ENCODE data around the gene RIN3.
A peak's percentile ranks its signal among the peaks of the same experiment; 100 is the strongest.

The RIN3 gene

GRCh38 chr14:92706386-92706785 lies 192.8 kb downstream of the RIN3 start:
- no peak for DNase-seq (ENCODE audit: extremely low read depth in 1 of 2, low read depth in 1 of 2)

- no peak for DNase-seq (ENCODE audit: extremely low read depth in 1 of 2, low read depth in 1 of 2)
Observed at GRCh38 chr14:92709340-92710000, 195.9 kb downstream of the RIN3 start.

DNA sequence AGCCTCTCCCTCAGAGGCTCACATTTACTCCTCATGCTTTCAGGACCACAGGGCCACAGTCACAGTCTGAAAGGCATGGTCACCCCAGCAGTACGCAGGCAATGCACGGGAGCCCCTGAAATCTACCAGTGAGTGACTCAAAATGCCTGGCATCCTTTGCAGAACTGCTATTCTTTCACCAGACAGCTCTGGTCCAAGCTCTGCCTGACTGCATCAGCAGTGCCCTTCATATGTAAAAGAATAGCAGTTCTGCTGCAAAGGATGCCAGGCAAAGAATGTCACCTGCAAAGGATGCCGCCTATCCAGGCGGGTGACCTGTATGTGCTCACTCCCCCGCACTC lies 196.4 kb downstream of the RIN3 start:
- DNase-seq (ENCODE audit: extremely low read depth in 1 of 2, low read depth in 1 of 2) = no peak

DNA sequence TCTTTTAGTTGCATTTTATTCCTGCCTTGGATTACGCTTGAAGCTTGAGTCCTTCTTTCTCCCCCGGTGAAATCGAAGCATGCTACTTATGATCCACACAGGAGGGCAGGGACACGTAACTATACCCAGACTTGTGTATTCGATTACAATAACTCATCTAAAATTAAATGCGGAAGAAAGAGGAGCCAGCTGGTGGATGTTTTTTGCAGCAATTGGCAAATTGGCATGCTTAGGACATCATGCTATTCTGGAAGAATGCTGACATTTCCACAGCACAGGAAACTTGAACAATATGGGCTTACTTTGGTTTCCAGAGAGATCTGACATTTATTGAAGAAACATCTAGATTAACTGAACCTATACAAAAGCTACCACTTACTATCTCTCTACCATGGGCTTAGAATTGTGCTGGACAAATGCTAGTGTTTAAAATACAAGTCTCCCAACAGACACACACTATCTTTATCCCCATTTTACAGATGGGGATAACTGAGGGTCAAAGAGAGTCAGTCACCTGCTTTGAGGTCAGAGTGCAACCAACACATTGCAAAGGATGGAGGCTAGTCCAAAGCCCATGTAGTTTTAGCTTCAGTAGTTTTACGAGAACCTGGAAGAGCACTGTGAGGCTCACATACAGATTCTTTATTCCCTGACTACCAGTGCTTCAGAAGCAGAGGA lies 198.5 kb downstream of the RIN3 start:
- no peak for DNase-seq (ENCODE audit: extremely low read depth in 1 of 2, low read depth in 1 of 2)

DNA sequence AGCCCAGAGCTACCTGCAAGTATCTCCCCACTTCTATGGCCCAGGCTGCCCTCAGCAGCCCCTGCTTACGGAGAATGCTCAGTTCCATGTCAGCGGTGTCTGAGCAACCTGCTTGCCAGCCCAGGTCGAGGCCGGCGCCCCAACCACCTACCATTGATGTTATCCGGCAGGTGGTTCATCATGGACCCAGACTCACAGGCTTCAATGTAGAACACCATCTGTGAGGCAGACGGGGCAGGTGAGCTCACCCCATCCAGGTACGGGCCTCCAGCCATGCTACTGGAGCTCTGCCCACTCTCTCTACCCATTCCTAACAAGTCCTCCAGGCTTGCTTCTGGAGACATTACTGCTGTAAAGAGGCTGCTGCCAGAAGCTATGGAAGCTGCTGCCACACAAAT lies 199.1 kb downstream of the RIN3 start:
- DNase-seq (ENCODE audit: extremely low read depth in 1 of 2, low read depth in 1 of 2) = no peak

DNA sequence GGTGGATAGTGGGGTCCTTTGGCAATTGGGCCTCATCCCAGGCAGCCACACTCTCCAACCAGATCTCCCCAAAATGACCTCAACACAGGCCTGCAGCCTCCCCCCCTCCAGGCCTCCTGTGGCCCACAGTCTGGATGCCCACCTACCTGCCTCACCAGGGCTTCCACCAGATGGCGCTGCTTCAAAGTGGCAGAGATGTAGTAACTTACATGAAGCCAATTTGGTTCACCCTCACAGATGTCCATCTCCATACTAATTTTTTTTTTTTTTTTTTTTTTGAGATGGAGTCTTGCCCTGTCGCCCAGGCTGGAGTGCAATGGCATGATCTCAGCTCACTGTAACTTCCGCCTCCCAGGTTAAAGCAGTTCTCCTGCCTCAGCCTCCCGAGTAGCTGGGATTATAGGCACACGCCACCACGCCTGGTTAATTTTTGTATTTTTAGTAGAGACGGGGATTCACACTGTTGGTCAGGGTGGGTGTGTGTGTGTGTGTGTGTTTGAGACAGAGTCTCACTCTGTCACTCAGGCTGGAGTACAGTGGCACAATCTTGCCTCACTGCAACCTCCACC lies 201.2 kb downstream of the RIN3 start:
- DNase-seq (ENCODE audit: extremely low read depth in 1 of 2, low read depth in 1 of 2) = peak; percentile 62 to 77

DNA sequence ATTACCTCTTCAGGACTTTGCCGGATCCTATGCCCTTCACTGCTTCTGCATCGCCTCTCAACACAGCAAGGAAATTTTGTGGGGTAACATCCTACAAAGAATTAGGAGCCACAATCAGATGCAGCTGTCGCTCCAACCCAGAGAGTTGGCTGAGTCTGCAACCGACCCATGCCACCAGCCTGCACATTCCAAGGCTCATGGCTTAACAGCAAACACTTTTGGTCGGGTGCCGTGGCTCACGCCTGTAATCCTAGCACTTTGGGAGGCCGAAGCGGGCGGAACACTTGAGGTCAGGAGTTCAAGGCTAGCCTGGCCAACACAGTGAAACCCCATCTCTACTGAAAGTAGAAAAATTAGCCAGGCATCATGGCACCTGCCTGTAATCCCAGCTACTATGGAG lies 202.6 kb downstream of the RIN3 start:
- DNase-seq (ENCODE audit: extremely low read depth in 1 of 2, low read depth in 1 of 2) = no peak

- DNase-seq (ENCODE audit: extremely low read depth in 1 of 2, low read depth in 1 of 2) = no peak
Observed at GRCh38 chr14:92717571-92718042, 204.0 kb downstream of the RIN3 start.

DNA sequence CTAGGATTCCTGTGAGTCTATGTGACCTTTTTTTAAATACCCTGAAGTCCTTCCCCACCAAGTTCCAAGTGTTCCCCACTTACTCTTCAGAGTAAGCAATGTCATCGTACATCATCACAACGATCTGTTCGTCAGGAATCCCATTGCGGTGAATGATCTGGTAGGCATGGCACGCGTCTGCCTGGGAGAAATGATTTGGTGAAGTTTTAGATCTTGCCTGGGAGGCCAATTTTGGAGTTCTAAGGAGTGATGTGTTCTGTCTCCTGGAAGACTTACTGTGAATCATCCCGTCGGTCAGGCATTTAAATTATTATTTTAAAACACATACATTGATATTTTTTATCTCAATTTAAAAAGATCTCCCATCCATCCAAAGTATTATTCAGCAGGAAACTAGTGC lies 205.1 kb downstream of the RIN3 start:
- no peak for DNase-seq (ENCODE audit: extremely low read depth in 1 of 2, low read depth in 1 of 2)

DNA sequence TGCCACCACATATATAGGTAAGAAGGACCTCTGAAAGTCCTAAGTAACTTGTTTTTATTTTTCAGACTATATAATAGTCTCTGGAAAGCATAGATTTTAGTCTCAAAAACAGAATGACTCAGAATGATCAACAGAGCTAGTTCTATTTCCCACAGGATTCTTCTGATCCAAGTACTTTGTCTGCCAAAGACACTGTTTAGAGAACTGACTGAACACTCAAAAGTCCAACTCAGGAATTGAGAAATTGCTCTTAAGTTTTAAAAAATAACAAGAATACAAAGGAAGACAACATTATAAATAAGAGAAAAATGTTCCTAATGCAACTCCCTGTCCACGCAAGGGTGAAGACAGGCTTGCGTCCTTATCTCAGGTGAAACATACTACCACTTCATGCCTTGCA lies 205.8 kb downstream of the RIN3 start:
- no peak for DNase-seq (ENCODE audit: extremely low read depth in 1 of 2, low read depth in 1 of 2)

GRCh38 chr14:92719890-92720323 lies 206.3 kb downstream of the RIN3 start:
- DNase-seq (ENCODE audit: extremely low read depth in 1 of 2, low read depth in 1 of 2) = no peak

- no peak for DNase-seq (ENCODE audit: extremely low read depth in 1 of 2, low read depth in 1 of 2)
Observed at GRCh38 chr14:92724516-92725340, 211.1 kb downstream of the RIN3 start.

GRCh38 chr14:92726135-92726932 lies 212.8 kb downstream of the RIN3 start:
- DNase-seq (ENCODE audit: extremely low read depth in 1 of 2, low read depth in 1 of 2) = peak in 1 of 2 donors; percentile 27

GRCh38 chr14:92726933-92727262 lies 213.3 kb downstream of the RIN3 start:
- no peak for DNase-seq (ENCODE audit: extremely low read depth in 1 of 2, low read depth in 1 of 2)

DNA sequence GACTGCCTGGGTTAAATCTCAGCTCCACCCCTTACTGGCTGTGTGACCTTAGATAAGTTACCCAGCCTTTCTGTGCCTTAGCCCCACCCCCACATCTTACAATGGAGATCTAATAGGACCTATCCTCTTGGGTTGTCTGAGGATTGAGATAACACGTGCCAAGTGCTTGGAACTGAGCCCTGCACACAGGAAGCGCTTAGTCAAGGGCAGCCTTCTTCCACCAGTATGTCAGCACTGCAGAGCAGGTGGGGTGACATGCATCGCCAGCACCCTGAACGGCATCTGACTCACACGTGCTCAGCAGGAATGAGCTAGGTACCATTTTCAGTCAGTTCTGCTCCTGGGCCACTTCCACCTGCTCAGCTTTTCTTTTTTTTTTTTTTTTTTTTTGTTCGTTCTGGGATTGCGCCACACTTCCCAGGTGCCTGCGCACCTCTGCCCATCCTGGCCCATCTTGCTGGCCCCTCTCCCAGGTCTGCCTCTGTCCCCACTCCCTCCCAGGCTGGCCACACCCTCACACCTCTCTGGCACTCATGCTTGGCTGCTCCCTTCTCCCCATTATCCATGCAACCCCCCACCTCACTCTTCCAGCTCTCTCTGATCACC lies 215.3 kb downstream of the RIN3 start:
- DNase-seq (ENCODE audit: extremely low read depth in 1 of 2, low read depth in 1 of 2) = no peak

- DNase-seq (ENCODE audit: extremely low read depth in 1 of 2, low read depth in 1 of 2) = no peak
Observed at GRCh38 chr14:92729634-92730358, 216.2 kb downstream of the RIN3 start.

DNA sequence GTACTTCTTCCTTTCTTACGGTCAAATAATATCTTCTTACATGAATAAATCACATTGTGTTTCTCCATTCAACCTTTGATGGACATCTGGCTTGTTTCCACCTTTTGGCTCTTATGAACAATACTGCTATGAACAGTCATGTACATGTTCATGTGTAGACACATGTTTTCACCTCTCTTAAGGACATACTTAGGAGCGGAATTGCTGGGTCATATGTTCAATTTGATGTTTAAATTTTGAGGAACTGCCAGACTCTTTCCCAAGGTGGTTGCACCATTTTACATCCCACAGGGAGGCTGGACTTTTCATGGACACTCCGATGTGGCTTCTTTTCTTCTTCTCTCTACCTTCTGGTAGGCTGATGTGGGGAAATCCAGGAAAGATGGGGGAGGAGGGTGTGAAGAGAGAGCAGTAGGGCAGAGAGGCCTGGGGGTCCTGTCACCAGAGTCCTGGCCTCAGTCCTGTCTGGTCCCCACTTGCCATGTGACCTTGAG lies 218.1 kb downstream of the RIN3 start:
- no peak for DNase-seq (ENCODE audit: extremely low read depth in 1 of 2, low read depth in 1 of 2)

DNA sequence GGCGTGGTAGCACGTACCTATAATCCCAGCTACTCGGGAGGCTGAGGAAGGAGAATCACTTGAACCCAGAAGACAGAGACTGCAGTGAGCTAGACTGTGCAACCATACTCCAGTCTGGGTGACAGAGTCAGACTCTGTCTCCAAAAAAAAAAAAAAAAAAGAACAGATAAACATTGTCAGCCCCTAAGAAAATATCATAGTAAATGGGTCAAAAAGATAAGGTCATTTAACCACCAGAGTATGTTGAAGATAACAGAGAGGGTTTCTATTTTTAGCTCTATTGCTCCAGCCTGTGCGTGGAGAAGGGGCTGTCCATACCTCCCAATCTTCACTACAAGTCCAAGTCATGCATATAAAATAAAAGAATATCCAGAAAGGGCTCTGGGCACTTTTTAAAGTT lies 219.4 kb downstream of the RIN3 start:
- DNase-seq (ENCODE audit: extremely low read depth in 1 of 2, low read depth in 1 of 2) = no peak

DNA sequence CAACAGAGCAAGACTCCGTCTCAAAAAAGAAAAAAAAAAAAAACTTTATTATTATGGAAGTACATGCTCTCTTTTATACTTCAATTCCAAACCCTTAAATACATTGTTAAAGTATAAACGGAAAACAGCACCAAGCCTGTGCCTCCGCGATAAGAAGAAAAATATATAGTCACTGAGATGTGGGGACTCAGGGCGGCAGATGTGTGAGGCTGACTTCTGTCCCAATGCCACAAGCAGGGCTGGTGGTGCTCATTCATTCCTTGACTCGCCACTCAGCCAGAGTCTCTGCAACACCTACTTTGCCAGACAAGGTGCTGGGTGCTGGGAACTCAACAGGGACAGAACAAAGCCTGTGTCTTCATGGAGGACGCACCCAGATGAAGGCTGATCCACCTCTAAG lies 221.0 kb downstream of the RIN3 start:
- no peak for DNase-seq (ENCODE audit: extremely low read depth in 1 of 2, low read depth in 1 of 2)

DNA sequence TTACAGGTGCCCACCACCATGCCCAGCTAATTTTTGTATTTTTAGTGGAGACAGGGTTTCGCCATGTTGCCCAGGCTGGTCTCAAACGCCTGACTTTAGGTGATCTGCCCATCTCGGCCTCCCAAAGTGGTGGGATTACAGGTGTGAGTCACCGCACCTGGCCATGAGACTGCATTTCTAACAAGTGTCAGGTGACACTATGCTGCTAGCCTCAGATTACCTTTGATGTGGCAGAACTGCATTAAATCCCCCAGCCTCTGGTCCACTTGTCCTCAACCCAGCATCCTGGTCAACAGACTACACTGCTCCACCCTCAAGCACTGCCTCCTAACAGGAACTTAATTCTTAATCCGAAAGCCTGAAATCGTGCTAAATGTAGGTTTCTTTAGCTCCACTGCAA lies 221.8 kb downstream of the RIN3 start:
- DNase-seq (ENCODE audit: extremely low read depth in 1 of 2, low read depth in 1 of 2) = no peak

Data from activated CD8-positive, alpha-beta memory T cell treated with anti-CD3 and anti-CD28 coated beads for 1 hour (primary cell).